Measurements from ENCODE around the gene PSMD10. TPM values are rescaled to one million over a fixed set of nuclear protein-coding genes. Genes with fewer than 3 reads are reported as not detected.

Gene PSMD10
- total and polyA plus RNA-seq, 4 donors, result 17.7 to 21.9 (median 19.1) TPM

DNA sequence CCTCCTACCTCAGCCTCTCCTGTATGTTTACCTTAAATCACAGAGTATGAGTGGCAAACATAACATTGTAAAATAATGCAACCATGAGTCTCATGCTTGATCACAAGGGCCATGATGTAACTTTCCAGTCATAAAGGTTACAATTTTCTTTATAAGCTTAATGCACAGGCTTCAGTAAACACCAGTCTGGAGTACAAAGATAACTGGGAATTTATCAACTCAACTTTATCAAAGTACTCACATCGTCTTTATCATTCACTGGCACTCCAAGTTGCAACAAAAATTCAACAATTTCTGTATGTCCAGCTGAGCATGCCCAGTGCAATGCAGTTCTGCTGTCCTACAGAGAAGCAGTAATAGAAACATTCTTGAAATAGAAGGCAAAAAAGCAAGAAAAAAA lies 2.8 kb downstream of the PSMD10 start:
- Histone ChIP-seq H3K36me3 (ENCODE audit: control insufficient read depth in 4 of 4, insufficient read depth in 3 of 4, low read depth in 1 of 4, low read length in 3 of 4) (peaks cover 0 to 16% (median 2%) of the 10 kb centered on the region in 4 donors), H3K27me3 (ENCODE audit: control insufficient read depth in 4 of 4, insufficient read depth in 4 of 4, low read length in 3 of 4) (no peaks in the 10 kb centered on the region), H3K27ac (ENCODE audit: low read depth in 1 of 2, low read length in 2 of 2) (no peak overlapping the region), H3K4me3 (ENCODE audit: low read depth in 1 of 3, low read length in 3 of 3) (no peak overlapping the region), H3K4me1 (ENCODE audit: control insufficient read depth in 4 of 4, insufficient read depth in 4 of 4, low read length in 3 of 4) (peaks cover 0 to 4% (median 2%) of the 10 kb centered on the region in 4 donors), H3K9me3 (ENCODE audit: control insufficient read depth in 4 of 4, low read length in 3 of 4) (no peaks in the 10 kb centered on the region), H3K9ac (ENCODE audit: low read depth in 1 of 2, low read length in 2 of 2) (no peak overlapping the region)
- TF ChIP-seq, protein P1, sequence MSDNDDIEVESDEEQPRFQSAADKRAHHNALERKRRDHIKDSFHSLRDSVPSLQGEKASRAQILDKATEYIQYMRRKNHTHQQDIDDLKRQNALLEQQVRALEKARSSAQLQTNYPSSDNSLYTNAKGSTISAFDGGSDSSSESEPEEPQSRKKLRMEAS (IDR thresholded peaks at IDR 0.05), result no peak
- TF ChIP-seq GABPA (IDR thresholded peaks at IDR 0.05 in 1 of 2, conservative IDR thresholded peaks at IDR 0.05 in 1 of 2) (no peak), FOXA2 (IDR thresholded peaks at IDR 0.05) (no peak), EGR1 (IDR thresholded peaks at IDR 0.05; ENCODE audit: low read depth in 2 of 2) (no peak), YY1 (IDR thresholded peaks at IDR 0.05) (no peak), JUND (IDR thresholded peaks at IDR 0.05) (no peak), NR2F2 (IDR thresholded peaks at IDR 0.05) (no peak)
- peak; percentile 33 for DNase-seq (ENCODE audit: low spot score)
- WGBS, result 67% methylated on average over 1 of the region's 1 CpG

DNA sequence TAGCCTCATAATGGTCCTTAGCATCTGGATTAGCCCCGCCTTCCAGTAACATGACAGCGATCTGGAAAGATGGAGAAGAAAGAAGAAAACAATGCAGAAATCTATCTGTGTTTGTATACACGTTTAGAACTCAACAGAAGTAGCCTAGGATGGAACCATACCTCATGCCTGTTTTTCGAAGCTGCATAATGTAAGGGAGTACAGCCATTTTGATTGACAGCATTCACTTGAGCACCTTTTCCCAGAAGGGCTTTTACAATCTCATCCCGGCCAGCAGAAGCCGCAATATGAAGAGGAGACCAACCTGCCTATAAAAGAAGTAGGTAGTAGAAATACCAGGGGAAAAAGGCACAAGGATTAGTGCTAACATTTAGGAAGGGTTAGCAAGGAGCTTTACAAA lies 3.5 kb downstream of the PSMD10 start:
- Histone ChIP-seq H3K9ac (ENCODE audit: low read depth in 1 of 2, low read length in 2 of 2) (no peak overlapping the region), H3K4me1 (ENCODE audit: control insufficient read depth in 4 of 4, insufficient read depth in 4 of 4, low read length in 3 of 4) (peaks cover 0 to 4% (median 2%) of the 10 kb centered on the region in 4 donors), H3K9me3 (ENCODE audit: control insufficient read depth in 4 of 4, low read length in 3 of 4) (no peaks in the 10 kb centered on the region), H3K27me3 (ENCODE audit: control insufficient read depth in 4 of 4, insufficient read depth in 4 of 4, low read length in 3 of 4) (no peaks in the 10 kb centered on the region), H3K4me3 (ENCODE audit: low read depth in 1 of 3, low read length in 3 of 3) (no peak overlapping the region), H3K27ac (ENCODE audit: low read depth in 1 of 2, low read length in 2 of 2) (no peak overlapping the region), H3K36me3 (ENCODE audit: control insufficient read depth in 4 of 4, insufficient read depth in 3 of 4, low read depth in 1 of 4, low read length in 3 of 4) (peaks cover 0 to 16% (median 2%) of the 10 kb centered on the region in 4 donors)
- WGBS, result 97% methylated on average over 6 of the region's 6 CpGs
- TF ChIP-seq FOXA1 (IDR thresholded peaks at IDR 0.05) (no peak), HNF4G (IDR thresholded peaks at IDR 0.05) (no peak), EGR1 (IDR thresholded peaks at IDR 0.05; ENCODE audit: low read depth in 2 of 2) (no peak), FOXA2 (IDR thresholded peaks at IDR 0.05) (no peak), TAF1 (conservative IDR thresholded peaks at IDR 0.05) (no peak), RAD21 (IDR thresholded peaks at IDR 0.05) (no peak), NR2F2 (IDR thresholded peaks at IDR 0.05) (no peak)
- TF ChIP-seq, protein P2, sequence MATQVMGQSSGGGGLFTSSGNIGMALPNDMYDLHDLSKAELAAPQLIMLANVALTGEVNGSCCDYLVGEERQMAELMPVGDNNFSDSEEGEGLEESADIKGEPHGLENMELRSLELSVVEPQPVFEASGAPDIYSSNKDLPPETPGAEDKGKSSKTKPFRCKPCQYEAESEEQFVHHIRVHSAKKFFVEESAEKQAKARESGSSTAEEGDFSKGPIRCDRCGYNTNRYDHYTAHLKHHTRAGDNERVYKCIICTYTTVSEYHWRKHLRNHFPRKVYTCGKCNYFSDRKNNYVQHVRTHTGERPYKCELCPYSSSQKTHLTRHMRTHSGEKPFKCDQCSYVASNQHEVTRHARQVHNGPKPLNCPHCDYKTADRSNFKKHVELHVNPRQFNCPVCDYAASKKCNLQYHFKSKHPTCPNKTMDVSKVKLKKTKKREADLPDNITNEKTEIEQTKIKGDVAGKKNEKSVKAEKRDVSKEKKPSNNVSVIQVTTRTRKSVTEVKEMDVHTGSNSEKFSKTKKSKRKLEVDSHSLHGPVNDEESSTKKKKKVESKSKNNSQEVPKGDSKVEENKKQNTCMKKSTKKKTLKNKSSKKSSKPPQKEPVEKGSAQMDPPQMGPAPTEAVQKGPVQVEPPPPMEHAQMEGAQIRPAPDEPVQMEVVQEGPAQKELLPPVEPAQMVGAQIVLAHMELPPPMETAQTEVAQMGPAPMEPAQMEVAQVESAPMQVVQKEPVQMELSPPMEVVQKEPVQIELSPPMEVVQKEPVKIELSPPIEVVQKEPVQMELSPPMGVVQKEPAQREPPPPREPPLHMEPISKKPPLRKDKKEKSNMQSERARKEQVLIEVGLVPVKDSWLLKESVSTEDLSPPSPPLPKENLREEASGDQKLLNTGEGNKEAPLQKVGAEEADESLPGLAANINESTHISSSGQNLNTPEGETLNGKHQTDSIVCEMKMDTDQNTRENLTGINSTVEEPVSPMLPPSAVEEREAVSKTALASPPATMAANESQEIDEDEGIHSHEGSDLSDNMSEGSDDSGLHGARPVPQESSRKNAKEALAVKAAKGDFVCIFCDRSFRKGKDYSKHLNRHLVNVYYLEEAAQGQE (IDR thresholded peaks at IDR 0.05), result no peak
- DNase-seq (ENCODE audit: low spot score), result no peak

DNA sequence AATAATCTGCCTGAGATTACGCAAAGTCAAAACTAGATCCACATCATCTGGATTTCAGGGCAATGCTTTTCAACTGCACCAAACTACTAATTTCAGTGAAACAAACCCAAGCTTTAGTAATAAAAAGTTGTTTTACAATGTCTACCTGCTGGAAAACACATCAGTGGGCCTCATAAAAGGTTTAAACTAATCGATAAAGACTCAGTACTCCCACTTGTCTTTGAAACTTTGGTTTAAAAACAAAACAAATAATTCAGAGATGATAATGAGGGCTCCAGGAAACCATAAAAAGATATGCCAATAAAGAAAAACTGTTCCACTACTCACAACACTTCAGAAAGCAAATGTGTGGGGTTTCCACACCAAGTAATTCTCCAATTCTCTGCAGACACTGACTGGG lies 10.2 kb downstream of the PSMD10 start:
- Histone ChIP-seq H3K4me3 (ENCODE audit: low read depth in 1 of 3, low read length in 3 of 3) (no peak overlapping the region), H3K9me3 (ENCODE audit: control insufficient read depth in 4 of 4, low read length in 3 of 4) (no peaks in the 10 kb centered on the region), H3K36me3 (ENCODE audit: control insufficient read depth in 4 of 4, insufficient read depth in 3 of 4, low read depth in 1 of 4, low read length in 3 of 4) (peaks cover 0 to 11% (median under 1%) of the 10 kb centered on the region in 4 donors), H3K9ac (ENCODE audit: low read depth in 1 of 2, low read length in 2 of 2) (no peak overlapping the region), H3K27ac (ENCODE audit: low read depth in 1 of 2, low read length in 2 of 2) (no peak overlapping the region), H3K27me3 (ENCODE audit: control insufficient read depth in 4 of 4, insufficient read depth in 4 of 4, low read length in 3 of 4) (no peaks in the 10 kb centered on the region), H3K4me1 (ENCODE audit: control insufficient read depth in 4 of 4, insufficient read depth in 4 of 4, low read length in 3 of 4) (no peaks in the 10 kb centered on the region)
- TF ChIP-seq, protein P3, sequence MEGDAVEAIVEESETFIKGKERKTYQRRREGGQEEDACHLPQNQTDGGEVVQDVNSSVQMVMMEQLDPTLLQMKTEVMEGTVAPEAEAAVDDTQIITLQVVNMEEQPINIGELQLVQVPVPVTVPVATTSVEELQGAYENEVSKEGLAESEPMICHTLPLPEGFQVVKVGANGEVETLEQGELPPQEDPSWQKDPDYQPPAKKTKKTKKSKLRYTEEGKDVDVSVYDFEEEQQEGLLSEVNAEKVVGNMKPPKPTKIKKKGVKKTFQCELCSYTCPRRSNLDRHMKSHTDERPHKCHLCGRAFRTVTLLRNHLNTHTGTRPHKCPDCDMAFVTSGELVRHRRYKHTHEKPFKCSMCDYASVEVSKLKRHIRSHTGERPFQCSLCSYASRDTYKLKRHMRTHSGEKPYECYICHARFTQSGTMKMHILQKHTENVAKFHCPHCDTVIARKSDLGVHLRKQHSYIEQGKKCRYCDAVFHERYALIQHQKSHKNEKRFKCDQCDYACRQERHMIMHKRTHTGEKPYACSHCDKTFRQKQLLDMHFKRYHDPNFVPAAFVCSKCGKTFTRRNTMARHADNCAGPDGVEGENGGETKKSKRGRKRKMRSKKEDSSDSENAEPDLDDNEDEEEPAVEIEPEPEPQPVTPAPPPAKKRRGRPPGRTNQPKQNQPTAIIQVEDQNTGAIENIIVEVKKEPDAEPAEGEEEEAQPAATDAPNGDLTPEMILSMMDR (IDR thresholded peaks at IDR 0.05; ENCODE audit: low read depth, low read length, missing input control), result no peak
- no peak for TF ChIP-seq FOXA2 (IDR thresholded peaks at IDR 0.05)
- TF ChIP-seq HNF4G (IDR thresholded peaks at IDR 0.05), result no peak
- TF ChIP-seq NR2F2 (IDR thresholded peaks at IDR 0.05), result no peak
- no peak for TF ChIP-seq RAD21 (IDR thresholded peaks at IDR 0.05)
- TF ChIP-seq, protein P4, sequence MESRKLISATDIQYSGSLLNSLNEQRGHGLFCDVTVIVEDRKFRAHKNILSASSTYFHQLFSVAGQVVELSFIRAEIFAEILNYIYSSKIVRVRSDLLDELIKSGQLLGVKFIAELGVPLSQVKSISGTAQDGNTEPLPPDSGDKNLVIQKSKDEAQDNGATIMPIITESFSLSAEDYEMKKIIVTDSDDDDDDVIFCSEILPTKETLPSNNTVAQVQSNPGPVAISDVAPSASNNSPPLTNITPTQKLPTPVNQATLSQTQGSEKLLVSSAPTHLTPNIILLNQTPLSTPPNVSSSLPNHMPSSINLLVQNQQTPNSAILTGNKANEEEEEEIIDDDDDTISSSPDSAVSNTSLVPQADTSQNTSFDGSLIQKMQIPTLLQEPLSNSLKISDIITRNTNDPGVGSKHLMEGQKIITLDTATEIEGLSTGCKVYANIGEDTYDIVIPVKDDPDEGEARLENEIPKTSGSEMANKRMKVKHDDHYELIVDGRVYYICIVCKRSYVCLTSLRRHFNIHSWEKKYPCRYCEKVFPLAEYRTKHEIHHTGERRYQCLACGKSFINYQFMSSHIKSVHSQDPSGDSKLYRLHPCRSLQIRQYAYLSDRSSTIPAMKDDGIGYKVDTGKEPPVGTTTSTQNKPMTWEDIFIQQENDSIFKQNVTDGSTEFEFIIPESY (IDR thresholded peaks at IDR 0.05), result no peak
- TF ChIP-seq HNF4A (conservative IDR thresholded peaks at IDR 0.05), result no peak
- TF ChIP-seq TAF1 (conservative IDR thresholded peaks at IDR 0.05), result no peak
- TF ChIP-seq SP1 (IDR thresholded peaks at IDR 0.05), result no peak
- TF ChIP-seq, protein P1 (IDR thresholded peaks at IDR 0.05), result no peak
- no peak for DNase-seq (ENCODE audit: low spot score)
- 96% methylated on average over 2 of the region's 2 CpGs for WGBS

Data from liver (tissue), 9 donors.